GM18873 (cell line): ENCODE data around the gene ERG.

ENCODE experiments used
- ATAC-seq: cut with Tn5 transposase; IDR thresholded peaks from one replicate; pipeline ENCODE4 v1.9.1; 2021; ENCODE audit warnings: mild to moderate bottlenecking, moderate library complexity, moderate number of reproducible peaks; ENCODE audit not compliant: unreplicated experiment, low FRiP score

The ERG gene, protein sequence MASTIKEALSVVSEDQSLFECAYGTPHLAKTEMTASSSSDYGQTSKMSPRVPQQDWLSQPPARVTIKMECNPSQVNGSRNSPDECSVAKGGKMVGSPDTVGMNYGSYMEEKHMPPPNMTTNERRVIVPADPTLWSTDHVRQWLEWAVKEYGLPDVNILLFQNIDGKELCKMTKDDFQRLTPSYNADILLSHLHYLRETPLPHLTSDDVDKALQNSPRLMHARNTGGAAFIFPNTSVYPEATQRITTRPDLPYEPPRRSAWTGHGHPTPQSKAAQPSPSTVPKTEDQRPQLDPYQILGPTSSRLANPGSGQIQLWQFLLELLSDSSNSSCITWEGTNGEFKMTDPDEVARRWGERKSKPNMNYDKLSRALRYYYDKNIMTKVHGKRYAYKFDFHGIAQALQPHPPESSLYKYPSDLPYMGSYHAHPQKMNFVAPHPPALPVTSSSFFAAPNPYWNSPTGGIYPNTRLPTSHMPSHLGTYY

DNA sequence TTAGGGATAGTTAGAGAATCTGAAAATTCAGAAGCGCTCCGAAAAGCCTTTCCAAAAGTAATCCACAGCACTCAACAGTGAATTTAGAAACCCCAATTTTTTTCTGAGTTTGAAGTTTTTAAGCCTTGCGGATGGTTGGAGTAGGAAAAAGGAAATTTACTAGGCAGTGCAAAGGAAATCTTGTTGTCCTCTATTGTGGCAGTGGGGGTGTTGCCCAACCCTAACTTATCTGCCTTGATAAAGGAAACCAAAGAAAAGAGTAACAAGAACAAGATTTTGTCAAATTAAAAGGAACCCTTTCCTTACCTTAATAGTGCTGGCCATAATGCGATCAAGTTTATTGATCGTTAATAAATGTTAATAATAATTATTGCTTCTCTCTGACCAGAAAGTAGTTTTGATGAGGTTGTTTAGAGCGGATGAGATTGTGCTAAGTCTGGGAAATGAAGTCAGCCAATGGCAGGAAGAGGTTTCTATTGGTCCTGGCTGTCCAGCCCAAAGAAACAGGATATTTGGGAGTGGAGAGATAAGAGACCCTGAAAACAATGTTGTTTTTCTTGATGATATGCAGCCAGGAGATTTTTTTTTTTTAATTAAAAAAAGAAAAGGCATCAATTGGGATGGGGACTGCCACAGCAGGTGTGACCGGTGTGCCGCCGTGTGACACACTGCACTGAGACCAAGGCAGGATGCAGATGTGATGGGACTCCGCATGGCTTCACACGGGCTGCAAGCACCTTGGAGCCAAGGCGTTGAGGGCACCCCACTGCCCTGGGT lies at the start of gene ERG:
Gene ERG (minus strand): TSS at position 421 of the 777 bp plus-strand sequence. CDS start 97 bp downstream, at position 324.
- no peak for ATAC-seq

DNA sequence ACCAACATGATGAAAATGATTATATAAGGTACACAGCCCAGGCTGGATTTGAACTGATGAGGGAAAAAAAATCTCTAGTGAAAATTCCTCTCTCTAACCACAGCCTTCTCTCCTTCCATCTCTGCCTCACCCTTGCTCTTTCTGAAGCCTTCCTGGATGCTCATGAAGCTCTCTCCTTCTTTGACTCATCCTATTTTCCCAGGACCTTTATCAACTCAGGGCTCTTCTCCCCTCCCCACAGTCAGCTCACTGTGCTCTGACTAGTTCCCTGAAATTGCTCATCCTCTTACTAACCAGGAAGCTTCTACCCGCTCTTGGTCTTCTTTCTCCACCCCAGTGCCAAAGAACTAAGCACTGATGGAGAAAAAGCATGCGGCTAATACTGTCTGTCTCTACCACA lies 46.4 kb upstream of the ERG start:
- ATAC-seq = no peak

DNA sequence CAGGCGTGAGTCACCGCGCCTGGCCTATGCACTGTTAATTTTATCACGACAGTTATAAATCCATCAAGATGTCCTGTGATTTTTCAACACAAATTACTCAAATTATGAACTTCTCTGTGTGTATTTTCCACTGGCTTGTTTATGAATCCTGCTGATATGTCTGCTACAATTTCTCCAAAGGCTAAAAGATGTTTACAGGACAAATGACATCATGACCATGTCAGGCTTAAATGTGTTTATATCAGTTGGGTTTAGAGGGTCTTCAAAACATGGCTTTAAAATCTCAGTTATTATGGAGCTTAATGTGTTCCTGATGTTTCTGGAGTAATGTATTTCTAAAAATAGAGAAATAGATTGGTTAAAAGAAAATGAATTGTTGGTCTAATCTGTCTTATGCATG lies 44.0 kb upstream of the ERG start:
- no peak for ATAC-seq

DNA sequence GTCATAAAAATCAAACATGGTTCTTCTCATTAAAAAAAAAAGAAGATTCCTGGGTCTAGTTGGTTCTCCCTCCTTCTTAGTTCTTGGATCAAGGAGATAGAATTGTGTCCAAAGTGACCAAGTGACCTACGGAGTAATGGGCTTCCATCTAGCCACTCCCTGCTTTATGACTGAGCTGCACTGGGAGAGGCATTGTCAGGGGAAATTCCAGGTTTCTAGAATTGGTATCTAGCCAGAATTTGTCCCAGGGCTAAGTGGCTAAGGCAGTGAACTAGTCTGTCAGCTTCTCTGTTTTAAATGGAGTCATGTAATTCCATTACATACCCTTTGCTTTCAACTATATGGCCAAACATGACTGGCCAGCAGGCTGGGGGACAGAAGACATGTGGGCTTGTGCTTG lies 40.1 kb upstream of the ERG start:
- no peak for ATAC-seq

DNA sequence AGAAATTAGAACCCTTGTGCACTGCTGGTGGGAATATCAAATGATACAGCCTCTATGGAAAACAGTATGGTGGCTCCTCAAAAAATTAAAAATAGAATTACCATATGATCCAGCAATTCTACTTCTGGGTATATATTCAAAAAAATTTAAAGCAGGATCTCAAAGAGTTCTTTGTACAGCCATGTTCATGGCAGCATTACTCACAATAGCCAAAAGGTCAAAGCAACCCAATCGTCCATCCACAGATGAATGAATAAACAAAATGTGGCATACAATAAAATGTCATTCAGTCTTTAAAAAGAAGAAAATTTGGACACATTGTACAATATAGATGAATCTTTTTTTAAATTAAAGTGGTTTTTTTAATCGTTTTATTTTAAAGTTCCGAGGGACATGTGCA lies 36.3 kb upstream of the ERG start:
- ATAC-seq = no peak

DNA sequence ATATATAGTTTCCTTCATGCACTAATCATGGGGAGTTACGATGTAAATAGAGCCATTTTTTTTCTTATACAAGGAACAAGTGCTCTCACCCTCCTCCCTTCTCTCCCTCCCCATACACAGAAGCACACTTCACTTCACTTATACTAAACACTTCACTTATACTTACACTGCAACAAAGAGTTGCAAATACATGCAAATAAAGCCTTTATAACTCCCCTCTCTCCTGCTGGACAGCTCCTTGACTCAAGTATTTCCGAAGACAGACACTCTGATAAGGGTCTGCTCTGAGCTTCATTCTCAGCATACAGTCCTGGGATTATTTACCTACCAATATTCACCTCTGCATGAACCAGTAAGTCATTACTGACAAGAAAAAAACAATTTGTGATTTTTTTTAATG lies 35.6 kb upstream of the ERG start:
- no peak for ATAC-seq

DNA sequence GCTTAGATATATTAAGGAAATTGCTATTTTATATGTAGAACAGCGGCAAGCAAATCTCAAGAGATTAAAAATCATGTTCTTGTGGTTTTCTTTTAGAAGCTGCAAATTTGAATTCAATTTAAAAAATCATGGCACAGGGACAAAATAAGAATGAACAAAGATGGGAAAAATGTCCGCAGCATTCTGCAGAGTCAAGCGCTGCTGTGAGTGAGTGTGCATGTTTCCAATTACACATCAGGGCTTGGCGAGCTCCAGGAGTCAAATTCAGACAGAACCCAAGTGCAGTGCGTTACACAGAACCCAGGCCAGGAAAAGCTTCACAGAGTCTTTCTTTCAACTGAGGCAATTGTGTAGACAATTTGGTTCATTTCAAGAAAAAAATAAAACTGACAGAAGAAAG lies 33.3 kb upstream of the ERG start:
- ATAC-seq = no peak

DNA sequence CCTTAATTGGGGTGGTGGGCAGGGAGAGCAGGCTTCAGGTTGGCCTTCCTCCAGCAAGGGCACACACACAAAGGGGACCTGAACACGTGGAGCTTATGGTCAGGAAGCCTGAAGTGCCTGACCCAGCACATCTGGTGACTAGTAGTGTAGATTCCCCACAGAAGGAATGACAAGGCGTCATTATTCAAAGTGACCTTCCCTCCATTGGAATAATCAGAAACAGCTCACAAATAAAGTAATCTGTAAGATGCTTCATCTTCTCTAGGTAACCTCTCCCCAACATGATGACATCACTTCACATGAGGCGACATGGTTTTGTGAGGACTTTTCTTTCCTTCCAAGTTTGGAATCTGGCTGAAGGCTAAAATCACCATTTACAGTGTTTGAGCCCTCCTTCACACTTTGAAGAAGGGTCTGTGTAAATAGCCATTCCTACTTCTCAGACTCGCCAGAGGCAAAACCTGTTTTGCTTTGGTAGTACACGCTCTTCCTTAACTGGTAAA lies 32.8 kb upstream of the ERG start:
- no peak for ATAC-seq

DNA sequence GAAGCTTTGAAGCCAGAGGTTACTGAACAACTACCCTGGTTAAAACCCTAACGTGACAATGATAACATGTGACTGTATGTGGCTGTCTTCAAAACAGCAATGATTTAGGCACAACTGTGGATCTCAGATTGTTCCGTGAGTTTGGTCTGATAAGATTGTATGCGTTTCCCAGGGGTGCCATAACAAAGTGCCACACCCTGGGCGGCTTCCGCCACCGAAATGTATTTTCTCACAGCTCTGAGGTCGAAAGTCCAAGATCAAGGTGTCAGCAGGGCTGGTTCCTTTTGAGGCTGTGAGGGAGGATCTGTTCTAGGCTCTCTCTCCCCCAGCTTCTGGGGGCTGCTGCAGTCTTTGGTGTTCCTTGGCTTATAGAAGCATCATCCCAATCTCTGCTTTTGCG lies 29.5 kb upstream of the ERG start:
- ATAC-seq = no peak

DNA sequence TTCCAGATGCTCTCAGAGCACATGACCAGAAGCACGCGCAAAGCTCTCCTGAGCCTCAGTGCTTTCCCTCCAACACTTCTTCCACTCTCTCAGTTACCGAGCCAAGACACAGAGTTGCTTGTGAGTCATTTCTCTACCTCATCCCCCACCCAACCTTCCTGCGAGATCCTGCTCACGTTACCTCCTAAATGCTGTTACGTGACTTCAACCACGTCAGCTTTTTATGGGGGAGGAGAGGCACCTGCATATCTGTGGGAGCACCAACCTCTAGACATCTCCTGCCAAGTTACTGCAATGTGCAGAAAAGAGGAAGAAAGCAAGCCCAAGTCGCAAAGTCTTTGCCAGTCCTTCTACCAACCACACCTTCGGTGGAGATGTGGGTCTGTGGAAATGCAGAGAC lies 27.2 kb upstream of the ERG start:
- ATAC-seq = no peak

DNA sequence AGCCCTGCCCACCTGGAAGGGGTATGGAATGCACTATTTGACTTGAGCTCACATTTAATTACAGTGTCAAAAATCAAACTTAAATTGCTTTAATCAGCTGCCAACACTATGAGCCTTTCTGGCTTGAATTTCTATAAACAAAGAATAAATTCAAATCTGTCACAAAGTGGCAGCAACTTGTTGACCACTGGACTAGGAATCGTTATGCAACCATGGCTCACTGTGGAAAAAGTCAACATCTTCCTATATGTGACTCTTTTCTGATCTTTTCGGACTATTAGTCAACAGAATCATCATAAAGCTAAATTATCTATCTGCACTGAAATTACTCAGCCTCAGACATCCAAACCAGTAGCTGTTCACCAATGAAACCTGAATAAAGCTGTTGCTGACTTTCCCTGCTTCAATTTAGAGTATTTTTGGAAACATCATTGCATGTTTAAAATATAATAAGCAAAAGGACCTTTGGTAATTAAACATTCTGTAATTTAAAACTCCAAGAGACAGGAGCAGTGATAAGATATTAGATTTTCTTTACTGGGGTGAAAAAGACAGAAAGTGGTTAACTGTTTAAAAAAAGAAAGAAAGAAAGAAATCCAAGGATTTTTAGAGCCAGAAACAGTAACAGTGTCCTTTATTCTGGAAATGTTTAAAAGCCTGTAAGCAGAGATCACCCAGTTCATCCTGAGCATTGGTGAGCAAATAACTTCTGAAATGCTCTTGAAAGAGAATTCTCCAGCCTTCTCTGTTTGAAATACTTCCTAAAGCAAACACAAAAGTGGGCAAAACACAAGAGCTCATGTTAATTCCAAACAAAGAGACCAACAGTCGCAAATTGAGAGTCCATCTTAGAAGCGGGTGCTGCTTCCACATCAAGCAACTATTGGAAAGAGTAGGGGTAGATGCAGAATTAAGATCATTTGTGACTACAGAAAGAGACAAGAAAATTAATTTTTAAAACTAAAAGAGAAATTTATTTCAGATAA lies 26.2 kb upstream of the ERG start:
- no peak for ATAC-seq

DNA sequence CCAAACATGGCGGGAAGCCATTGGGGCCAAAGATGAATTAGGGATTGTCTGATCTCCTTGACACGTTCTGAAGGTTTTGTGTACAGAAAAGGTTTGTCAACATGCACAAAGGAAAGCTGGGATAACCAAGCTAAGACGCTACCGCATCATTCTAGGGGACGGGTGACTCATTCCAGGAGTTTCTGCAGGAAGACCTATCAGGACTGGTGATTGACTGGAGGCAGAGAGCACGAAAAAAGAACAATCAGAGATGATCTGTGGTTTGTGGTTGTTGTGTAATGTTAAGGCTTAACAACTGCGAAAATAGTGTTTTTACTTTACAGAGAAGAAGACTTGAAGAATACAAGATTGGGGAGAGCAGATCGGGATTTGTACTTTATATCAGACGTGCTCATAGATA lies 22.2 kb upstream of the ERG start:
- ATAC-seq = no peak

DNA sequence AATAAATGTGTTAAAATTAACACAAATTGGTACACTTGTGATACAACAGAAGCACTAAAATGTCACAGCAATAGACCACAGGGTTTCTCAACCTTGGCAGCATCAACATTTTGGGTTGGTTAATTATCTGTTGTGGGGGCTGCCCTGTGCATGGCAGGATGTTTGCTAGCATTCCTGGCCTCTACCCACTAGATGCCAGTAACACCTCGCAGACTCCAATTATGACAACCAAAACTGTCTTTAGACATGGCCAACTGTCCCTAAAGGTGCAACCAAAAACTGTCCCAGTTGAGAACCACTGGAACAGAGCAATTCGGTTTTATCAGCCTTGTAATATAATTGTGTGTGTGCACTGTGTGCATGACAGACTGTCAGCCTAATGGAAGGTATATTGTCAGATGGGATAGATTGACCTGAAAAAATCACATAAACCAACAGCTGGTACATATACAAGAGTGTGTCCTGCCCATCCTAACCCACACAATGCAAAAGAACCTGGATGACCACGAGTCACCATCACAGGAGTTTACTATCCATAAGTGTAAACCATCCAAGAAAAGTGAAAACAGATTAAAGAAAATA lies 13.5 kb upstream of the ERG start:
- no peak for ATAC-seq

DNA sequence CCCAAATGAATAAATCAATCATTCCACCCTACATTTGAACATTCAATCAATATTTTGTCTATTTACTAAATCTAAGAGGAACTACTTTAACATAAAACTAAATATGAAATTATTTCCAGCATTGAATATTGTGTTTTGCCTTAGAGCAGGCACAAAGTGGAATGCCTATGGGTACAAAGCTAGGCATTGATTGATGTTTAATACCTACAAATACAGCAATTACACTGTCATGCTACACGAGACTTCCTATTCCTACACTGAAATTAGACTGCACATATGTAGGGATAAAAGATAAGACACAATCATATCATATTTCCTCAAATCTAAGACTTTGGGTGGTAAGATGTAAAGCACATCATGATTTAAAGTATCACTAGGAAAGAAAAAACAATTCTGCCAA lies 12.9 kb upstream of the ERG start:
- ATAC-seq = no peak

DNA sequence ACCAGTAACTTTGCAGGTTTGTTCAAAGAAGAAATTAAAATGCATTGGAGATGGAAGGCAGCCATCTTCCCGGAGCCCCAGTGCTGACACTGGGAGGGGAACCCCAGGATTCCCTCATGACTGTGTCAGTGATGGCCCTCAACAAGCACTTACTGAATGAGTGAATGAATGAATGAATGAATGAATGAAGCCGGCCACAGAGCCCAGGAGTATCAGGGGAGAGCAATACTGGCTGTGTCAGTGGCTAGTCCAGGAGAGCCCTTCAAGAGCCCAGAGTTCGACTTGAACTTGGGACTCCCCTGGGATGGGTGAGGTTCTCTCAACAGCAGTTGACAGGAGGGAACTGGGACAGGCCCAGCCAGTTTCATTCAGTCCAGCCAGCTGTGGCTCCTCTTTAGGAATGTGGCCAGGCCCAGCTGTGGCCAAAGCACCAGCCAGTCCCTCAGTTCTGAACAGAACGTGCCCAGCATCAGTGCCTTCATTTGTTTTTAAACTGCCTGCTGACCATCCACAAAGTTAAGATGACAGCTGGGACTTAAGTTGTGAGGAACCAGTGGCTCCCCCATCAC lies 9.2 kb upstream of the ERG start:
- no peak for ATAC-seq

DNA sequence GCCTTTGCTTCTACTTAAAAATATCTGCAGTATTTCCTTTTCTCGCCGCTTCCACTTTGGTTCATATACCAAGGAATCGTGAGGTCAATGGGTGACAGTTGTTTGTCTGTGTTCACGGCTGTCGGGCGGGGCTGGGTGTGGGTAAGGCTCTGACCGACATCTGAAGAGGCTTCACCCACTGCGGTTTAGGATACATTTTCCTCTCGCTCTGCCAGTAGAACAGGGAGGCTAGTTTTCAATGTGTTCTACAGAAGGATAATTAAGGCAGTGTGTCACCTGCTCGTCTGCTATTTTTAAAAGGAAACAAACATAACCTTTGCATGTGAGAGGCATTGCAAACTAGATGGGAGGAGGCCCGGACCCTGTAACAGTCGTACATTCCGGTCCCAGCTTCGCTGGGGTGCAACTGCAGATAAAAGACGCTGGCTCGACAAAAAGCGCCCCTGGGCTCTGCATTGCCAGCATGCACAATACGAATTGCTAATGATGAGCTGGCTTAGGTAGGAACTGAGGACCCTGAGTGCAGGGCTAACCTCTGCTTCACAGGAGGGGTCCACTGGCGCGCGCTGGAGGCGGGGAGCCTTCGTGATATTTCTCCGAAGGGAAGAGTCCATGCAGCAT lies 8.5 kb upstream of the ERG start:
- ATAC-seq = no peak

DNA sequence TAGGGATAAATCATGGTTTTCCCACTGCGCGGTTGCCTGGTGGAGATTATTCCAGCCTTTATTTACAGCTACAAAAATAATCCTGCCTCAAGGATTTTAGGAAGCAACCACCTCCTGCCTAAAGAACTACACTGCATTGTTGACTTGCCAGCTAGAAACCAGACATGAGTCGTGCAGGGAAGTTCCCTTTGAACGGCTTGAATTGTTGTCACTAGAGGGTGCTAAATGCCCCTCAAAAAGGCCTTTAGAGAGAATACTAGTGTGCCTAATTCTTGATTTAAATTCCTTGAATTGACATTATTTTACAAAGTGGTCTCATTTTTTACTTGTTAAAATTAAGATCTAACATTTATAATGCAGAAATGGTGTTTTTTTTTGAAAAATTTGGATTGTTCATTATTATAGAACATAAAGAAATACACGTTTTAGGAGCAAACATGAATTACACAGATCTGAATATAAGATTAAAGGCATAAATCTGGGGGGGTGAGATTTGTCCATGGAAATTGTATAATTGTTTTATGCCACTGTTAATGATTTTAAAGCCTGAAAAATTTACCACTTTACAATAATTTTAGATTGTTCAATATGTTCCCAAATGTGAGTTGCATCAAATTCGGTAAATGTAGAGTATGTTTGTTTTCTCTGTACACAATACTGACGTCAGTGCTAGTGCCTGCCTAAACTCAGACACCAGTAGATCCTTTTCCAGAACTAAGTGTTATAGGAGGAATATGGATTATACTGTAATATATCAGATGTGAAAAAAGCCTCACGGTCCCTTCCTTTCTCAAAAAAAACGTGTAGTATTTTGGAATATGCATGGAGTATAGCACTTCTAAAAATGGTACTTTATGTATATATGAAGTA lies 7.6 kb upstream of the ERG start:
- no peak for ATAC-seq

DNA sequence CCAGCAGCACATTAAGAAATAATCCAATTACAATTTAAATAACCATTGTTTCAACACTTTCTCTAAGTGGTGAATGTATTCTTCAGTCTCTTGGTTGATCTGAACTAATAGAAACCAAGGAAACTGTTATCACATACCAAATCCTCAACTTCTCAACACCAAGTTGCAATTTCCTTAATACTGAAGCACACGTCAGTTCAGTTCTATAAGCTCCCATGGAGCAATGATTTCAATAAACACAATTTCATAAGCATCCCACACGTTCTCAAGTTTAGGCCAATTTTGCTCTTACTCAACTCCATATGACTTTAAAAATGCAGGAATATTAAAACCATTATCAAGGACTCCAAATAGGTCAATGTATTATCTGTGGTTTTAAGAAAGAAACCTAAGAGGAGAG lies 5.8 kb upstream of the ERG start:
- no peak for ATAC-seq
